GM12892 (cell line): ENCODE data around the gene BFSP1.

ENCODE experiments used
- DNase-seq: peaks from one replicate; pipeline ENCODE4 v3.0.0; 2011; ENCODE audit not compliant: insufficient read length
- FAIRE-seq: peaks from 2 replicates; lab custom pipeline; 2011; peaks lifted over from hg19 to GRCh38; lab: Jason Lieb, UNC
- POLR2A ChIP-seq: IDR thresholded peaks from 2 replicates; pipeline ENCODE4 v1.6.1; 2011; ENCODE audit warnings: low read depth, low read length, control low read depth
- POLR2AphosphoS5 ChIP-seq: IDR thresholded peaks from 2 replicates; pipeline ENCODE4 v1.6.1; 2011; ENCODE audit warnings: low read depth, low read length, control low read depth
- TAF1 ChIP-seq: IDR thresholded peaks from 2 replicates; pipeline ENCODE4 v1.6.1; 2011; ENCODE audit warnings: low read depth, mild to moderate bottlenecking, control low read depth, low read length, borderline replicate concordance

Gene BFSP1

GRCh38 chr20:17568972-17569521 is 37.9 kb upstream of the BFSP1 start:
- FAIRE-seq (no peak), DNase-seq (no peak)
- TF ChIP-seq POLR2A (no peak), TAF1 (no peak), POLR2AphosphoS5 (no peak)

- FAIRE-seq (no peak), DNase-seq (no peak)
- no peak for TF ChIP-seq TAF1
- TF ChIP-seq POLR2AphosphoS5: no peak
- no peak for TF ChIP-seq POLR2A
Observed at GRCh38 chr20:17568045-17568788, 37.0 kb upstream of the BFSP1 start.

- DNase-seq (no peak), FAIRE-seq (no peak)
- TF ChIP-seq POLR2AphosphoS5 (no peak), TAF1 (no peak), POLR2A (no peak)
Observed at GRCh38 chr20:17566345-17566744, 35.2 kb upstream of the BFSP1 start.

GRCh38 chr20:17565169-17565845 is 34.1 kb upstream of the BFSP1 start:
- FAIRE-seq: no peak

GRCh38 chr20:17562804-17563305 is 31.7 kb upstream of the BFSP1 start:
- no peak for DNase-seq
- FAIRE-seq: no peak
- TF ChIP-seq POLR2A (no peak), POLR2AphosphoS5 (no peak), TAF1 (no peak)

More at GRCh38 chr20:17565169-17565845, 34.1 kb upstream of the BFSP1 start:
- TF ChIP-seq POLR2AphosphoS5: no peak
- no peak for TF ChIP-seq TAF1
- TF ChIP-seq POLR2A: no peak
- no peak for DNase-seq

- no peak for TF ChIP-seq POLR2AphosphoS5
- TF ChIP-seq POLR2A: no peak
- TF ChIP-seq TAF1: no peak
- FAIRE-seq (no peak), DNase-seq (no peak)
Observed at GRCh38 chr20:17560344-17561074, 29.3 kb upstream of the BFSP1 start.

- no peak for TF ChIP-seq POLR2A
- TF ChIP-seq POLR2AphosphoS5: no peak
- no peak for TF ChIP-seq TAF1
- no peak for FAIRE-seq
- DNase-seq: no peak
Observed at GRCh38 chr20:17559338-17559737, 28.2 kb upstream of the BFSP1 start.

GRCh38 chr20:17558941-17559304 is 27.7 kb upstream of the BFSP1 start:
- DNase-seq (no peak), FAIRE-seq (no peak)
- TF ChIP-seq POLR2A (no peak), POLR2AphosphoS5 (no peak), TAF1 (no peak)

GRCh38 chr20:17558154-17558940 is 27.2 kb upstream of the BFSP1 start:
- FAIRE-seq: no peak
- no peak for DNase-seq
- no peak for TF ChIP-seq TAF1
- no peak for TF ChIP-seq POLR2A
- TF ChIP-seq POLR2AphosphoS5: no peak

GRCh38 chr20:17557675-17558006 is 26.5 kb upstream of the BFSP1 start:
- DNase-seq (no peak), FAIRE-seq (no peak)
- no peak for TF ChIP-seq TAF1
- no peak for TF ChIP-seq POLR2AphosphoS5
- TF ChIP-seq POLR2A: no peak
